Measurements from ENCODE around the gene AKNA. TPM values are rescaled to one million over a fixed set of nuclear protein-coding genes. Genes with fewer than 3 reads are reported as not detected.

The AKNA gene
- total RNA-seq, 1 experiment from 2014 or later = 10.1 TPM

DNA sequence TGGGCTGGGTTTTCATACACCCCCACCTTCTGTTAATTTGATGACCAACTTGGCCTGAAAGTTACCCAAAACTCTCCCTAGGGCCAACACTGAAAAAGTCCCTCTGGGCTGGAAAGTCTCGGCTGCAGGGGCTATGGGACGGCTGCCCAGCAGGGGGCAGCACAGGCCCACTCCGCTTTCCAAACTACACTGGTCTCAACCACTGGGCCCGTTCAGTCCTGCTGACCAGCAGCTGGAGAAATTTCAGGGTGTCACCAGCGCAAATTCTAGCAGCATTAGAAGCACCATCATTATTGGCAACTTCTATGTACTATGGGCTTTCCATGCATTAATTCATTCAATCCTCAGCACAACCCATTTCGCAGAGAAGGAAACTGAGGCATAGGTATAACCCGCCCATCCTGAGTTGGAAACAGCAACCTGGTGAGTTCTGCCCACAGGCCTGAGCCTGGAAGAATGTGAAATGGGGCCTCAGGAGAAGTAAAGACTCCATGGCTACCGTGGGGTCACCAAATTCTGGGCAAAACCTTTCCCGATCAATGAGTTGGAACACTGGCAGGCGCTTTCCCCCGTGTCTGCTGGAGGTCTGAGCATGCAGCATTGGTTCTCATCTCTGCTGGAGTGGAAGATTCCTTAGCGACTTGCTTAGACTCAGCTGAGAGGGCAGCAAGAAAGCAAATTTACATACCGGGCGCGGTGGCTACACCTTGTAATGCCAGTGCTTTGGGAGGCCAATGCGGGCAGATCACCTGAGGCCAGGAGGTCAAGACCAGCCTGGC is 48.5 kb downstream of the AKNA start:
- Histone ChIP-seq H3K9me3 (ENCODE audit: control insufficient read depth, insufficient read depth, low read depth, low read length) (no peaks in the 10 kb centered on the region), H3K4me3 (ENCODE audit: low read depth in 2 of 2, low read length in 2 of 2) (no peak overlapping the region), H3K36me3 (ENCODE audit: control insufficient read depth, insufficient read depth, low read length) (no peaks in the 10 kb centered on the region), H3K27me3 (ENCODE audit: control insufficient read depth, insufficient read depth, low read length) (no peaks in the 10 kb centered on the region), H3K27ac (ENCODE audit: low read length) (no peak overlapping the region), H3K4me1 (ENCODE audit: control insufficient read depth, insufficient read depth, low read length) (no peaks in the 10 kb centered on the region)
- ChIA-PET POLR2A (no interaction called here), CTCF (no interaction called here)
- peak; percentile 7 for DNase-seq (ENCODE audit: low read depth, low spot score)
- ATAC-seq = peak; percentile 88
- BruUV-seq (replicated peaks) = no TSS peak
- intact Hi-C loops (cut with micrococcal nuclease; ENCODE audit: unreplicated experiment) (no loop called here), in situ Hi-C loops (cut with HindIII; ENCODE audit: low pct_unique_long_range_greater_than_20kb, low sequenced_read_pairs) (no loop called here)
- peak; percentile 87 for TF ChIP-seq CTCF (IDR thresholded peaks at IDR 0.05)
- no peak for TF ChIP-seq TCF7L2 (IDR thresholded peaks at IDR 0.05; ENCODE audit: low read depth, low read length)

- Histone ChIP-seq H3K4me3 (ENCODE audit: low read depth in 2 of 2, low read length in 2 of 2) (no peak overlapping the region), H3K27ac (ENCODE audit: low read length) (no peak overlapping the region), H3K27me3 (ENCODE audit: control insufficient read depth, insufficient read depth, low read length) (no peaks in the 10 kb centered on the region), H3K4me1 (ENCODE audit: control insufficient read depth, insufficient read depth, low read length) (no peaks in the 10 kb centered on the region), H3K9me3 (ENCODE audit: control insufficient read depth, insufficient read depth, low read depth, low read length) (no peaks in the 10 kb centered on the region), H3K36me3 (ENCODE audit: control insufficient read depth, insufficient read depth, low read length) (no peaks in the 10 kb centered on the region)
- ATAC-seq = no peak
- no peak for DNase-seq (ENCODE audit: low read depth, low spot score)
- no TSS peak for BruUV-seq (replicated peaks)
- POLR2A ChIA-PET = no interaction called here
- in situ Hi-C loops (cut with HindIII; ENCODE audit: low pct_unique_long_range_greater_than_20kb, low sequenced_read_pairs) = no loop called here
- intact Hi-C loops (cut with micrococcal nuclease; ENCODE audit: unreplicated experiment) = no loop called here
- TF ChIP-seq SIN3A (IDR thresholded peaks at IDR 0.05; ENCODE audit: borderline replicate concordance, insufficient read depth, low read depth, low read length) = no peak
- no peak for TF ChIP-seq POLR2AphosphoS5 (IDR thresholded peaks at IDR 0.05; ENCODE audit: low read depth, low read length)
- TF ChIP-seq, protein P1, sequence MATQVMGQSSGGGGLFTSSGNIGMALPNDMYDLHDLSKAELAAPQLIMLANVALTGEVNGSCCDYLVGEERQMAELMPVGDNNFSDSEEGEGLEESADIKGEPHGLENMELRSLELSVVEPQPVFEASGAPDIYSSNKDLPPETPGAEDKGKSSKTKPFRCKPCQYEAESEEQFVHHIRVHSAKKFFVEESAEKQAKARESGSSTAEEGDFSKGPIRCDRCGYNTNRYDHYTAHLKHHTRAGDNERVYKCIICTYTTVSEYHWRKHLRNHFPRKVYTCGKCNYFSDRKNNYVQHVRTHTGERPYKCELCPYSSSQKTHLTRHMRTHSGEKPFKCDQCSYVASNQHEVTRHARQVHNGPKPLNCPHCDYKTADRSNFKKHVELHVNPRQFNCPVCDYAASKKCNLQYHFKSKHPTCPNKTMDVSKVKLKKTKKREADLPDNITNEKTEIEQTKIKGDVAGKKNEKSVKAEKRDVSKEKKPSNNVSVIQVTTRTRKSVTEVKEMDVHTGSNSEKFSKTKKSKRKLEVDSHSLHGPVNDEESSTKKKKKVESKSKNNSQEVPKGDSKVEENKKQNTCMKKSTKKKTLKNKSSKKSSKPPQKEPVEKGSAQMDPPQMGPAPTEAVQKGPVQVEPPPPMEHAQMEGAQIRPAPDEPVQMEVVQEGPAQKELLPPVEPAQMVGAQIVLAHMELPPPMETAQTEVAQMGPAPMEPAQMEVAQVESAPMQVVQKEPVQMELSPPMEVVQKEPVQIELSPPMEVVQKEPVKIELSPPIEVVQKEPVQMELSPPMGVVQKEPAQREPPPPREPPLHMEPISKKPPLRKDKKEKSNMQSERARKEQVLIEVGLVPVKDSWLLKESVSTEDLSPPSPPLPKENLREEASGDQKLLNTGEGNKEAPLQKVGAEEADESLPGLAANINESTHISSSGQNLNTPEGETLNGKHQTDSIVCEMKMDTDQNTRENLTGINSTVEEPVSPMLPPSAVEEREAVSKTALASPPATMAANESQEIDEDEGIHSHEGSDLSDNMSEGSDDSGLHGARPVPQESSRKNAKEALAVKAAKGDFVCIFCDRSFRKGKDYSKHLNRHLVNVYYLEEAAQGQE (IDR thresholded peaks at IDR 0.05; ENCODE audit: insufficient read depth in 1 of 2, low read depth in 2 of 2, low read length in 1 of 2) = no peak
- TF ChIP-seq TCF7L2 (IDR thresholded peaks at IDR 0.05; ENCODE audit: low read depth, low read length) = no peak
- TF ChIP-seq CTCF (IDR thresholded peaks at IDR 0.05) = no peak
- CTCF ChIA-PET = no interaction called here
These were observed 49.6 kb downstream of the AKNA start for GRCh38 chr9:114338187-114338586.
